GM23338 (cell line): ENCODE data around the gene EIF2AK3.

Experiments used
- CREB1 ChIP-seq: fragments of 250-450 bp; sonication (Bioruptor Pico); IDR thresholded peaks from 2 replicates; pipeline ENCODE4 v1.5.0; 2020; ENCODE audit warnings: low read depth, mild to moderate bottlenecking, moderate library complexity
- EZH2 ChIP-seq: fragments of 200-600 bp; sonication (generic); IDR thresholded peaks from one replicate; pipeline ENCODE4 v1.8.0; 2017; ENCODE audit warnings: antibody characterized with exemption, mild to moderate bottlenecking, low read depth; ENCODE audit not compliant: unreplicated experiment
- EZH2phosphoT487 ChIP-seq: fragments of 200-600 bp; sonication (generic); IDR thresholded peaks from one replicate; pipeline ENCODE4 v1.8.1; 2018; ENCODE audit warnings: antibody characterized with exemption; ENCODE audit not compliant: unreplicated experiment
- JUNB ChIP-seq: IDR thresholded peaks from one replicate; pipeline ENCODE4 v1.6.1; 2016; ENCODE audit warnings: antibody characterized with exemption; ENCODE audit not compliant: unreplicated experiment
- POLR2AphosphoS5 ChIP-seq: IDR thresholded peaks from 2 replicates; pipeline ENCODE4 v1.6.1; 2016; ENCODE audit warnings: antibody characterized with exemption, low read depth
- ZNF114 ChIP-seq: fragments of 250-450 bp; sonication (Bioruptor Pico); IDR thresholded peaks from 2 replicates; pipeline ENCODE4 v1.5.0; 2020; ENCODE audit warnings: mild to moderate bottlenecking, moderate library complexity
- ZNF331 ChIP-seq: fragments of 250-450 bp; sonication (Bioruptor Pico); IDR thresholded peaks from 2 replicates; pipeline ENCODE4 v1.5.0; 2020; ENCODE audit warnings: low read depth, mild to moderate bottlenecking, moderate library complexity
- TF ChIP-seq, protein P1 (sequence below), 2 experiments: fragments of 200-600 bp in 1 of 2; sonication (generic) in 1 of 2; conservative IDR thresholded peaks; 2 replicates each; pipeline versions ENCODE4 v1.5.1 to v1.6.1; 2016 to 2017; ENCODE audit warnings: antibody characterized with exemption in 2 of 2, low read depth in 2 of 2, mild to moderate bottlenecking in 2 of 2, moderate library complexity in 1 of 2
- TF ChIP-seq, protein P2 (sequence below): IDR thresholded peaks from one replicate; pipeline ENCODE4 v1.6.1; 2018; ENCODE audit warnings: antibody characterized with exemption; ENCODE audit not compliant: unreplicated experiment
- TF ChIP-seq, protein P3 (sequence below): IDR thresholded peaks from 2 replicates; pipeline ENCODE4 v1.6.1; 2016; ENCODE audit warnings: antibody characterized with exemption

DNA sequence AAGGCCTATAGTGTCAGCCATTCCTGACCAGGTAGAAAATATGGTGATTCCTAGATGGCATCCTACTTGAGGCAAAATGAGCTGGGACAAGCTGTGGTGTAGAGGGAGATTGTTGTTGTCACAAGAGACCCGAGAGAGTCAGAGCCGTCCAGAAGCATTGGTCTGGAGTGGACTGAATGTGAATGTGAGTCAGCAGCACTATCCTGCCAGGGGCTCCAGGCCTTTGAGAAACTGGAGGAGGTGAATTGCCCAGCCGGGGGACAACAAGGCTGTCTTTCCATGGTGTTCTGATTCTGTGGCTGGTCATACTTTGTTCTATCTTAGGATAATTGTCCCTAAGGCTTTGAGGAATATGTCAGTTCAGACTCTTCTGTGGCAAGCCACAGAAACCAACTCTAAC is 29.4 kb upstream of the EIF2AK3 start:
- TF ChIP-seq, protein P1, sequence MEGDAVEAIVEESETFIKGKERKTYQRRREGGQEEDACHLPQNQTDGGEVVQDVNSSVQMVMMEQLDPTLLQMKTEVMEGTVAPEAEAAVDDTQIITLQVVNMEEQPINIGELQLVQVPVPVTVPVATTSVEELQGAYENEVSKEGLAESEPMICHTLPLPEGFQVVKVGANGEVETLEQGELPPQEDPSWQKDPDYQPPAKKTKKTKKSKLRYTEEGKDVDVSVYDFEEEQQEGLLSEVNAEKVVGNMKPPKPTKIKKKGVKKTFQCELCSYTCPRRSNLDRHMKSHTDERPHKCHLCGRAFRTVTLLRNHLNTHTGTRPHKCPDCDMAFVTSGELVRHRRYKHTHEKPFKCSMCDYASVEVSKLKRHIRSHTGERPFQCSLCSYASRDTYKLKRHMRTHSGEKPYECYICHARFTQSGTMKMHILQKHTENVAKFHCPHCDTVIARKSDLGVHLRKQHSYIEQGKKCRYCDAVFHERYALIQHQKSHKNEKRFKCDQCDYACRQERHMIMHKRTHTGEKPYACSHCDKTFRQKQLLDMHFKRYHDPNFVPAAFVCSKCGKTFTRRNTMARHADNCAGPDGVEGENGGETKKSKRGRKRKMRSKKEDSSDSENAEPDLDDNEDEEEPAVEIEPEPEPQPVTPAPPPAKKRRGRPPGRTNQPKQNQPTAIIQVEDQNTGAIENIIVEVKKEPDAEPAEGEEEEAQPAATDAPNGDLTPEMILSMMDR (conservative IDR thresholded peaks at IDR 0.05; ENCODE audit: low read depth in 2 of 2), result no peak
- no peak for TF ChIP-seq EZH2
- no peak for TF ChIP-seq POLR2AphosphoS5
- TF ChIP-seq, protein P2, sequence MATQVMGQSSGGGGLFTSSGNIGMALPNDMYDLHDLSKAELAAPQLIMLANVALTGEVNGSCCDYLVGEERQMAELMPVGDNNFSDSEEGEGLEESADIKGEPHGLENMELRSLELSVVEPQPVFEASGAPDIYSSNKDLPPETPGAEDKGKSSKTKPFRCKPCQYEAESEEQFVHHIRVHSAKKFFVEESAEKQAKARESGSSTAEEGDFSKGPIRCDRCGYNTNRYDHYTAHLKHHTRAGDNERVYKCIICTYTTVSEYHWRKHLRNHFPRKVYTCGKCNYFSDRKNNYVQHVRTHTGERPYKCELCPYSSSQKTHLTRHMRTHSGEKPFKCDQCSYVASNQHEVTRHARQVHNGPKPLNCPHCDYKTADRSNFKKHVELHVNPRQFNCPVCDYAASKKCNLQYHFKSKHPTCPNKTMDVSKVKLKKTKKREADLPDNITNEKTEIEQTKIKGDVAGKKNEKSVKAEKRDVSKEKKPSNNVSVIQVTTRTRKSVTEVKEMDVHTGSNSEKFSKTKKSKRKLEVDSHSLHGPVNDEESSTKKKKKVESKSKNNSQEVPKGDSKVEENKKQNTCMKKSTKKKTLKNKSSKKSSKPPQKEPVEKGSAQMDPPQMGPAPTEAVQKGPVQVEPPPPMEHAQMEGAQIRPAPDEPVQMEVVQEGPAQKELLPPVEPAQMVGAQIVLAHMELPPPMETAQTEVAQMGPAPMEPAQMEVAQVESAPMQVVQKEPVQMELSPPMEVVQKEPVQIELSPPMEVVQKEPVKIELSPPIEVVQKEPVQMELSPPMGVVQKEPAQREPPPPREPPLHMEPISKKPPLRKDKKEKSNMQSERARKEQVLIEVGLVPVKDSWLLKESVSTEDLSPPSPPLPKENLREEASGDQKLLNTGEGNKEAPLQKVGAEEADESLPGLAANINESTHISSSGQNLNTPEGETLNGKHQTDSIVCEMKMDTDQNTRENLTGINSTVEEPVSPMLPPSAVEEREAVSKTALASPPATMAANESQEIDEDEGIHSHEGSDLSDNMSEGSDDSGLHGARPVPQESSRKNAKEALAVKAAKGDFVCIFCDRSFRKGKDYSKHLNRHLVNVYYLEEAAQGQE, result no peak
- TF ChIP-seq JUNB, result no peak
- TF ChIP-seq EZH2phosphoT487, result no peak
- TF ChIP-seq ZNF331 (CRISPR knock-in tag), result no peak
- no peak for TF ChIP-seq CREB1 (CRISPR knock-in tag)
- TF ChIP-seq, protein P3, sequence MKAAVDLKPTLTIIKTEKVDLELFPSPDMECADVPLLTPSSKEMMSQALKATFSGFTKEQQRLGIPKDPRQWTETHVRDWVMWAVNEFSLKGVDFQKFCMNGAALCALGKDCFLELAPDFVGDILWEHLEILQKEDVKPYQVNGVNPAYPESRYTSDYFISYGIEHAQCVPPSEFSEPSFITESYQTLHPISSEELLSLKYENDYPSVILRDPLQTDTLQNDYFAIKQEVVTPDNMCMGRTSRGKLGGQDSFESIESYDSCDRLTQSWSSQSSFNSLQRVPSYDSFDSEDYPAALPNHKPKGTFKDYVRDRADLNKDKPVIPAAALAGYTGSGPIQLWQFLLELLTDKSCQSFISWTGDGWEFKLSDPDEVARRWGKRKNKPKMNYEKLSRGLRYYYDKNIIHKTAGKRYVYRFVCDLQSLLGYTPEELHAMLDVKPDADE, result no peak
- TF ChIP-seq ZNF114 (CRISPR knock-in tag), result no peak
